GM18499 (cell line): ENCODE results near the gene CCDC169.
"Not testable (repeated sequence)": the region's sequence is repeated elsewhere in the genome, so short reads cannot be mapped to it uniquely, and the experiment has no call there.

Experiments used
- ATAC-seq: cut with Tn5 transposase; IDR thresholded peaks from one replicate; pipeline ENCODE4 v1.9.1; 2021; ENCODE audit warnings: moderate number of reproducible peaks; ENCODE audit not compliant: insufficient read depth, unreplicated experiment

Gene CCDC169

DNA sequence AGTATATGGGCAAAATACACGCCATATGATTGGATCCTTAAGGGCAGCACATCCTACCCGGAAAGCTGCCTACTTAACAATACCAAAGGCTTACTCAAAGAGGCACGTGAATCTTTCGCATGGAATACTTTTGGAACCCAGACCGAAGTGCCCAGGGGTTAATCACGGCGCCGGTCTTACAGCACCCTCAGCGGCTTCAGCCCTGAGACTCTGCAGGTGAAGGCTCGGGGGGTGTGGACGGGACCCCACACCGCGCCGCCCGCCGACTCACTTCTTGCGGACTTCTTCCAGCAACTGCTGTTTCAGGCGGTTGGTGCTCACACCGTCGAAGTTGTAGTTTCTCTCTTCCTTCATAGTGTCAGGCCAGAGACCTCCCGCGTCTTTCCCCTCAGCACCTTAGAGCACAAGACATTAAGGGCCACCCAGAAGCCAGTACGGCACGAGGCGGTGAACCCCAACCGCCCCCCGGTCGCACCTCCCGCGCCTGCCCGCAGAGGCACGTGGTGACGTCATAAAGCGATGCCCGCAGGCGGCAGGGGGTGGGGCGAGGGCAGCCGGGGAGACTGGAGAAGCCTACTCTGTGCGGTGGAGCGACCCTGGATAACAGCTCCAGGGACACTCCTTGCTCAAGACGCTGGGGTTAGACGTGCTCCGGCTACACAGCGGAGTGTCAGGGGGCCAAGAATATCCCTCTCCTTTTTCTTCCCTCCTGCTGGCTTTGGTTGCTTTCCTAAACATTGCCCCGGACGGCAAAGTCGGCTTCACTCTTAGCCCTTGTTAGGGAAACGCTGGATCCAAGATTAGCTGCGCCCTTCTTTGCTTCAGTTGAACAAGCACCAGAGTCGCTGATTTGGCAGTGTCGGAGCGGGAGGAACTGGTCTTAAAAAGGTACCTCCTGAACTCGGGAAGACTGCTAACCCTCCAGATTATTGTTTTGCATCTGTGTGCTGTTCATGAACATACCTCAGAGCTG is at the start of gene CCDC169:
CCDC169 (minus strand) TSS at position 449 of the 973 bp plus-strand sequence; CDS start at position 354, 95 bp downstream.
- ATAC-seq: no peak

DNA sequence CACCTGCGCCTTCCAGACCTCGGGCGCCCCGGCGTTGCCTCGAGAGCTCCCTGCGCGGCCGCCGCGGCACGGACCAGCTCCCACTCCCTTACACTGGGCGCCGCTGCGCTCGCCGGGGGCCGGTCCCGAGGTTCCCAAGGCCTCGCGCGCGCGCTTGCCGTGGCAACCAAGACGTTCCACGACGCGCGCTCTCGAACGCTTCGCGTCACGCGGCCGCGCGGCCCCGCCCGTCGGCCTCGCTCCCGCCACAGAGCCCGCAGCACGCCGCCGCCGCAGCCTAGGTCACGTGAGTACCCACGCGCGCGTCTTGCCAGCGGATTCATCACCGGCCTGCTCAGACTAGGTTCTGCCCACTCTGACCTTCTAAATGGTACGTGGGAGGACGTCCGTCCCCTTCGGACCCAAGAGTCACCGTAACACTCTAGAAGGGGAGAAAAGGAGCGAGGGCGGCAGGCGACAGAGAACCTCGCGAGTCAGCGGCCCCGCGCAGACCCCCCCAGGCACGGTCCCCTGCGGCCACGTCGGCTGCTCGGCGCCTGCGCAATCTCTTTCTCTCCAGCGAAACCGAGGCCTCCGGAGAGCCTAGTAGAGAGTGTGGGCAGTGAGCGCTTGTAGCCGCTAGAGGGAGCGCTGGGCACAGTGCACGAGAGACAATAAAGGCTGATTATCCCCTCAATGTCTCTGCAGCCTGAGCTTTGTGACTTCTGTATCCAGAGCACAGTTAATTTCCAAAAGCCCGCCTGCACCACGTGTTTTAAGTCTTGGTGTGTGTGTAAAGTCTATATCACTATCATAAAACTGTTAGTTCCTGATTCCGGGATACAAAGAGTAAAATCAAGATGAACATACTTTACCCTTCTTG is 48.8 kb upstream of the CCDC169 start, which contains the start of gene SPART:
SPART (minus strand) TSS at position 173 of the 862 bp plus-strand sequence. CDS start 10,564 bp downstream, outside the sequence.
- peak; percentile 90 for ATAC-seq

DNA sequence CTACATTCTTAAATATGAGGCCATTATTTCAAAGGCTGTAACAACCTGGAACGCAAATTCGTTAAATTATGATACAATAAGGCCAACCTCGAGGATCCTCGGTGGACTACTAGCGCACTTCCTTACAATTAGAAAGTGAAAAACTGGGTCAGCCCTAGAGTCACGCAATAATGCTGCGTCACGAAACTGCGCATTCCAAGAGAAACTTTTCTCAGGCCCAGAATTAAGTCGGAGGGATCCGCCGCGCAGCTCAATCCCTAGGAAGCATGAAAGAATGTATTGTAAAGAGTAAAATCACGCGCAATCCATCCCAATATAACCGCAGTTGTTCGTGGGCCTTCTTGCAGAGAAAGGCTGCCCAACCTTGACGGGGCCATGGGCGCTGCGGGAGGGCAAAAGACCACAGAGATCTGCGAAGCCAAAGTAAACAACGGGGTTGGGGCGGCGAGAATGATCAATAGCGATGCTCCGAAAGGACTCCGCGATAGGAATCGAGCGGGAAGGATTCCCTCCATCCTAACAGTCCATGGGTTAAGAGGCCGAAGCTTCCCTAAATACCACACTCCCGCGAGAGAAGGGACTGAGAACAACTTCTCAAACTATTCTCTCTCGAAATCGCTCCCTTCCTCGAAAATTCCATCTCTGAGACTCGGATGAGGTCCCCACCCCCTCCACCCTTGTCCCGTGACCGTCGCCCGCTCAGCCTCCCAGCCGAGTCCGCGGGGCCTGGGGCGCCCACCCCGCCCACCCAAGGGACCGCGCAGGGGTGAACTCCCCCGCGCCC is 48.0 kb upstream of the CCDC169 start:
- no peak for ATAC-seq

DNA sequence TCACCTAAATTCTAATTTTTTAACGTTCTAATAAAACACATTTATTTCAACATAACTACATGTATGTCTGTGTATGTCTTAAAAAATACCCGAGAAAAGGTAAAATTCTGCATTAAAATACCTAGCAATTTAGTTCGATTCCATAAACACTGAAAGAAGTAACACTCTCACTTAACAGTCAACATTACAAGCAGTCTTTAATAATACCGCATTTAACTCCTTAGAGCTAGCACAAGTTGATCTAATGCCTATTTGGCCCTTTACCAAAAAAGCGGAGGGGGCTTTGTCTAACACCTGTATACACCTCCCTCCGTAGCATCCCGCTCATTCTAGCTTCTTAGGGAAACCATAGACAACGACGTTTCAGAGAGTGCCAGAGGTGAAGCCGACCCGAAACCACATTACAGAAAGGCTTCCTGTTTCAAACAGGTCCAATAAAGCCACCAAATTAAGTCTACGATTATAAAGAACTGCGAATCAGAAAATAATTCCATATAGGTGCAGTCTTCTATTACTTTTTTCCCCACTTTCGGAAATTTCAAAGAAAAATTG is 47.3 kb upstream of the CCDC169 start:
- ATAC-seq: no peak

DNA sequence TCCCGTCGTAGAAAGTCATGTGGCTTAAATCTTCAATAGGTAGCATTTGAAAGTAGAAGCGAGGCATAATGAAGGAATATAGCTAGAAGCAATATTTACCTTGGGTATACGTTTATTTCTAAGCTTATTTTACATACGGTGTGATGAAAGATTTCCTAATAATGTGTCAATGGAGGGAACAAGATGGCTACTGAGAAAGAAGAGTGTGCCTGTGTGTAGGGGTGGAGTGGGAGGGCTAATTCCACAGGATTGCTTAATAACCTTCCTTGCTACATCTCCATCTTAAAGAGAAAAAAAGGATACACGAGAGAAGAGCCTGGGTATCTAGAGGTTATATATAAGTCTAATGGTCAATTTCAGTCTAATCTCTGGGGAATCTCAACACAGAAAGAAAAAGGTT is 46.6 kb upstream of the CCDC169 start:
- ATAC-seq: no peak

DNA sequence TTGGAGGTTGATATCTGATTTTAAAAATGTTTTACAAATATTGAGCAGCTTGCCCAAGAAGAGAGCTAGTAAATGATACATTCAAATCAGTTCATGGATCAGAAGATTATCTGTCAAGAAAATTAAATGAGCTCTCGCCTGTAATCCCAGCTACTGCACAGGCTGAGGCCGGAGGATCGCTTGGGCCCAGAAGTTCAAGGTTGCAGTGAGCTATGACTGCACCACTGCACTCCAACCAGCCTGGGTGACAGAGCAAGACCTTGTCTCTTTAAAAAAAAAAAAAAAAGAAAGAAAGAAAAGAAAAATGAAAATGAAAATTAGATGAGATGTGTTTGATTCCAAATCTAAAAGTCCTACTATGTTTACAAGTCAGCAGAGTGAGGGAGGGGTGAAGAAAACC is 46.2 kb upstream of the CCDC169 start:
- ATAC-seq: no peak

DNA sequence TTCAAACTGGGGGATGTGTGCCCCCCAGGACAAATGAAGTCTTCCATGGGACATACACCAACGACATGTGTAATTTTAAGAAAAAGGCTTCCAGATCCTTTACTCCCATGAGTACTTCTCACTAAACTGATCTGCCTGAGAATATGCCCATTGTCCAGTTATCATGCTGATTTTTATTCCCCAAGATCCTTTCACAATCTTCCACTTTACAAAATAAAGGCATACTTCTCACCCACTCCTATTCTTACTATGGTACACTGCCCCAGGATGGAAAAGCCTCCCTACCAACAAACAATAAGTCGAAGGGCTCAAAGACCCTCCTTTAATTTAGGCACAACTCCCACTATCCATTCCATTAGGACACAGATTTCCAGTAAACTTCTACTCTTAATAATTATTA is 45.1 kb upstream of the CCDC169 start:
- ATAC-seq: no peak

DNA sequence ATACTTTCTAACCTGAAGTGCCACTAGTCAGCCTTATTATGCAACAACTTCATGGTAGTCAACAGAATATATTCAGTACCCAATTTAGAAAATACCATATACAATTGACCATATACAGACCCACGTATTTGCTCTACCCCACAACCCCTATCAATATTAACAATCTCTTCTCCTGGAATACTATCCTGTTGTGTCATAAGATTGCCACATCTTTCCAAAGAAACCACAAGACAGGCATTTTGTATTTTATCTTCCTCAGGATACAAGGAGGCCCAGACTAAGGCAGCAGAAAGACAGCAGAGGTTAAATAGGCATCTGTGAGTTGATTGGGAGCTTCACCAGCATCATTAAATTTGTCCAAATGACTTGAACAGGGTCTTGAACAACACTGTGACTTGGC is 44.1 kb upstream of the CCDC169 start:
- no peak for ATAC-seq

DNA sequence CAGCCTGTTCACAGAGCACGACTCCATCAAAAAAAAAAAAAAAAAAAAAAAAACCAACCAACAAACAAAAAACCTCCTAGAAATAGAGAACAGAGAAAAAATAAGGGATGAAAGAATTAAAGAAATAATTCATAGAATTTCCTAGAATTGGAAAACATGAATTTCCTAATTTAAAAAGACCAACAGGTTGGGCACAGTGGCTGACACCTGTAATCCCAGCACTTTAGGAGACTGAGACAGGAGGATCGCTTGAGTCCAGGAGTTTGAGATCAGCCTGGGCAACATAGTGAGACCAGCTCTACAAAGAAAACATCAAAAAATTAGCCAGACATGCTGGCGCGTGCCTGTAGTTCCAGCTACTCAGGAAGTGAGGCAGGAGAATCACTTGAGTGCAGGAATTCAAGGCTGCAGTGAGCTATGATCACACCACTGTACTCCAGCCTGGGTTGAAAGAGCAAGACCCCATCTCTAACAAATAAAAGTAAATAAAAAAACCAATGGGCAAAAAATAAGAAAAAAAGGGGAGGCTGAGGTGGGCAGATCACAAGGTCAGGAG is 42.1 kb upstream of the CCDC169 start:
- no peak for ATAC-seq

DNA sequence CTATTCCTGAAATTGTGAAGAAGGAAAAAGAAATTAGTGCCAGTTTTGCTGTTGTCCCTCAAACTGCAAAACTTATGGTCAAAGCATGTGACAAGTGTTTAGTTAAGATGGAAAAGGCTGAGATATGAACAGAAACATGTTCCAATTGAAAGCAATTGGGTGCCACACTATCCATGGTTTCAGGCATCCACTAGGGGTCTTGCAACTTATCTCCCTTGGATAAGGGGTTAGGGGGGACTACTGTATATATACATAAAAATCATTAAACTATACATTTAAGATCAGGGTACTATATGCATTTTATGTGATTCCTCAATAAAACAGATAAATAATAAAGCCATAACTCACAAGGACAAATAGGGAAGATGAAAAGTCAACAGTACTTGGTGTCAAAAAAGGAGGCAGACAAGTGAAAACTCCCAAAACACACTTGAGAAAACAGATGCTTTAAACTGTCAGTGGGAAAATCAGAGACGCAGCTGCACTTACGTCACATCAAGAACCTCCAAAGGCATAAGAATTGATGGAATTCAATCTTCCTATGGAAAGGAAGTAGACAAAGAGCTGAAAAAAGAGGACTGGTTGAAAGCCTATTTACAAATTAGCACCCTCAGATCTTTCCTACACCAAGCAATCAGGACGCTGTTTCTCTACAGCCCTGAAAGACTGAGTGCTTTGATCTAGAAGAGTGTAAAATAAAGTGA is 40.5 kb upstream of the CCDC169 start:
- no peak for ATAC-seq

DNA sequence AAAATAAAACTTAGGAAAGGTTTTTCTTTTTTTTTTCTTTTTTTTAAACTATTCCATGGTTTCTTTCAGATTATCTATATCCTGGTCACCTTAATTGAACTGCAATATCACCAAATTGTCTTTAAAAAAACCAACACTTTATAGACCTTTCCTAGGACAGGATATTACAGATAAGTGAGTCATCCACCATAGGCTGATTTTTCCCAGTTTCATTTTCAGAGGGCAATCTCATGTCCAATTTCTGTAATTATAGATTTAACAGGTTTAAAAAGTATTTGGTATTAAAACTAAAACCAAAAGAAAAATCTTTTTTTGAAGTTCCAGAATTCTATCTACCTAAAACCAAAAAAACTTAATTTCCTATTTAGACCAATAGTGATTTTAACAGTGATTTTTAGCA is 35.4 kb upstream of the CCDC169 start:
- no peak for ATAC-seq

DNA sequence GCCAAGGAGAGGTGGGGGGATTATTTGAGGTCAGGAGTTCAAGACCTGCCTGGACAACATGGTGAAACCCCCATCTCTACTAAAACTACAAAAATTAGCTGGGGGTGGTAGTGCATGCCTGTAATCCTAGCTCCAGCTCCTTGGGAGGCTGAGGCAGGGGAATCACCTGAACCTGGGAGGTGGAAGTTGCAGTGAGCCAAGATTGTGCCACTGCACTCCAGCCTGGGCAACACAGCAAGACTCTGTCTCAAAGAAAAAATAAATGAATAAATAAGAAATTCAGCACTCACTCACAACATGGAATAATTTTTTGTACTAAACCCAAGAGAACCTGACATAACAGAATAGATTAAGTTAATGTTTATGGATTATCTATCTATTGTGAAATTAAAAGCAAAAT is 34.6 kb upstream of the CCDC169 start:
- ATAC-seq: not testable (repeated sequence)

DNA sequence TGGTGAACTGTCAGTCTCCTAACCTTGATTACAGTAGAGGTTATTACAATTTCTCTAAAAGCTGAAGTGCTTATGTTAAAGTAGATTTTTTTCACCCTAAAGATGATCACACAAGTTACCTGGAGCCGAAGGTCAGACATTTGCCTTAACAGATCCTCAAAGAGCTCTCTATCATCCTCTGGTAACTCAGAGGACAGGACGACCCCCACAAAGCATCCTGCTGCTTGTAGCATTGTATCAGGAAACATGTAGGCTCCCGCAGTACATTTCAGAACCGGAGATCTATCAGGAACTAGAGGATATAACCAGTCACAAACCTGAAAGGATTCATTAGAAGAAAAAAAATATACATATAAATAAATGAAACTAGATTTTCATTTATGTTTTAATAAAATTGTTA is 33.7 kb upstream of the CCDC169 start:
- ATAC-seq: no peak

DNA sequence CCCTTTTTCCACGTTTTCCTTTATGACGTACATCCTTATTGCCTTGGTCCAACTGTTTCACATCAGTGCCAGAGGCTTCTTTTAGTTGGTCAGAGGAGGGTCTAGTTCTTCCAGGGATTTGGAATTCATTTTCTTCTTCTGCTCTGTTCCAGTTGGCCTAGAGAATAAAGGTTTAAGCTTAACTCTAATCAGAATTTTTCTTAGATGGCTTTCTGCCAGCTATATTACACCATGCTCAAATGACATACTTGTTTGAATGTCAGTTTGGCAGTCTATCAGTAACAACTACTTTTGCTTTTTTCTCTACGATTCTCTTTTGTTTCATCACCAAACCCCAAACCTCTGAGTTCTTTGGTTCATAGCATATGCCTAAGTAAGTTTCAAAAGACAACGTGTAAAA is 31.7 kb upstream of the CCDC169 start:
- ATAC-seq: no peak

DNA sequence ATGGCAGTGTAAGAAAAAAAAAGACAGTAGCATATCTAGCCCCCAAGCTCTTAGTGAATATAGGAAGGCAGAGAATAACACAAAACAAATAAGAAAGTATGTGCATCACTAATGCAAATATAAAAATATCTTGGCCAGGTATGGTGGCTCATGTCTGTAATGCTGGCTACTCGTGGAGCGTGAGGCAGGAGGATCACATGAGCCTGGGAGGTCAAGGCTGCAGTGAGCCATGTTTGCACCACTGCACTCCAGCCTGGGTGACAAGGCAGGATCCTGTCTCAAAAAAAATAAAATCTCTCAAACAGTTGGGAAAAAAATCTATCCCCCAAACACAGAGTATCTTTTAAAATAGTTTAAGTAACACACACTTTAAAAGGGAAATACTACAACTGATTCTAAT is 31.2 kb upstream of the CCDC169 start:
- ATAC-seq: no peak

DNA sequence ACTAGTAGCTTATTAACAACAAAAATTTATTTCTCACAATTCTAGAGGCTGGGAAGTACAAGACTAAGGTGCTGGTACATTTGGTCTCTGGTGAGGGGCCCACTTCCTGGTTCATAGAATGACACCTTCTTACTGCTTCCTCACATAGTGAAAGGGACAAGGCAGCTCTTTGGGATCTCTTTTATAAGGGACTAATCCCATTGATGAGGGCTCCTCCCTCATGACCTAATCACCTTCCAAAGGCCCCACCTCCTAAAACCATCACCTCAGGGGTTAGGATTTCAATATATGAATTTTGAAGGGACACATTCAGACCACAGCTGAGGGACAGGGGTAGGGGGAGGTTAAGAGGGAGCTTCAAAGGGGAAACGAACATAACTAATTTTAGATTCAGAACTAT is 28.3 kb upstream of the CCDC169 start:
- ATAC-seq: no peak

DNA sequence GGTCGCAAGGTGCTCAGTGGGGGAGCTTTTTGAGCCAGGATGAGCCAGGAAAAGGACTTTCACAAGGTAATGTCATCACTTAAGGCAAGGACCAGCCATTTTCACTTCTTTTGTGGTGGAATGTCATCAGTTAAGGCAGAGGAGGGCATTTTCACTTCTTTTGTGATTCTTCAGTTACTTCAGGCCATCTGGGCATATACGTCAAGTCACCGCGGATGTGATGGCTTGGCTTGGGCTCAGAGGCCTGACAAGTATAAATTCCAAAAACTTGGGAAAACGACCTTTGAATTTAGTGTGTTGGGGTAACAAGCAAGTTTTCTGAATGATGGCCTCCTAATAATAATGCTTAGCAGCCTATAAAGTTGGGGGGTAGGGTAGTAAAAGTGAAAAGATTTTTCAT is 27.3 kb upstream of the CCDC169 start:
- not testable (repeated sequence) for ATAC-seq

DNA sequence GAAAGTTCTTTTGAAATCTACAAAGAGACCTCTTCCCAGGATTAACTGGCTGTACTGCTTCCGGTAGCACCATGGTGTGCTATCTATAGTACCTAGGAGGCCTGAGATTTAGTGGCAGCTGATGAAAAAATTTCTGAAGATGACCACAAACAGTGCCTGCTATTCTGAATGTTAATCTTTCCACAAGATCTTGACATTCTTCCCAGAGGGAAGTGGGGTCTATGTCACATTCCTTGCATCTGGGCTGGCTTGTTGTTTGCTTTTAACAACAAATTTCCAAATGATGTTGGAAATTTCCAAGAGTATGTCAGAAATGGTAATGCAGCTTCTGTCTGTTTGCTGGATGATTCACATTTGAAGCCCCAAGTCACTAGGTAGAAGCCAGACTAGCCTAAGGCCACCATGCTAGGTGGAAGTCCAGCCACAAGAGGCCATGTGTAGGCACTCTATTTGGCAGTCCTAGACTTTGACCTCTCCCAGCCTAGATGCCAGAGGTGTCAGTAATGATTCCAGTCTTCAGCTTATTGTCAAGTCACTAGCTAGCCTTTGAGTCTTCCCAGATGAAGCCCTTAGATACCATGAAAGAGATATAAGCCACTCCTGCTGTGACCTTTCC is 26.4 kb upstream of the CCDC169 start:
- ATAC-seq: no peak

DNA sequence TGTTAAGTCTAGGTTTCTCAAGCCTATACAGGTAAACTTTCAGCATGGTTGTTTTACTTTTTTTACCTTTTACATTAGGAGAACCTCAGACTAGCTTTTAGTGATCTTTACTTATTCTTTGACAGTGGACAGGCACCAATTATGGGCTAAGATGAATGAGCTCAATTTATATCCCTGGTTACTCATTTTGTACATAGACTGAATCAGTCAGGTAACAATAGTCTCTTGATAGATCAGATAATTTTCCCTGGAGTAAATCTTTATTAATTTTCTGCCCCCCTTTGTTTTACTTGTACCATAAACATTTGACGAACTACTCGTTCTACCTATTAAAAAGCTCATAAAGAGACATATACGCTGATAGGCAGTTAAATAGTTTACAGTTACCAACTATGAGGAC is 25.8 kb upstream of the CCDC169 start:
- no peak for ATAC-seq
